K562 (cell line): ENCODE results near the gene LRFN4. TPM values are rescaled to one million over a fixed set of nuclear protein-coding genes. Genes with fewer than 3 reads are reported as not detected.

Experiments
- CAMTA2 ChIP-seq: fragments of 250-450 bp; sonication (Bioruptor Pico); conservative IDR thresholded peaks from 2 replicates; pipeline ENCODE4 v1.5.1; 2022
- CBFA2T3 ChIP-seq: fragments of 450-650 bp; IDR thresholded peaks from 2 replicates; pipeline ENCODE4 v1.6.1; 2017
- CHAMP1 ChIP-seq: fragments of 450-650 bp; IDR thresholded peaks from 2 replicates; pipeline ENCODE4 v1.6.1; 2016; ENCODE audit warnings: mild to moderate bottlenecking
- EP300 ChIP-seq: IDR thresholded peaks from 2 replicates; pipeline ENCODE4 v1.6.1; 2012; ENCODE audit warnings: low read length, improper control_type of control experiment
- HINFP ChIP-seq: fragments of 450-650 bp; conservative IDR thresholded peaks from 2 replicates; pipeline ENCODE4 v1.6.1; 2016; ENCODE audit warnings: missing genetic modification characterization, low read depth, mild to moderate bottlenecking, control low read depth, missing compliant biosample characterization
- HNRNPLL ChIP-seq: fragments of 200-400 bp; formaldehyde crosslinking; IDR thresholded peaks from 2 replicates; pipeline ENCODE4 v1.6.1; 2017; ENCODE audit warnings: low read length, low read depth, mild to moderate bottlenecking; ENCODE audit not compliant: poor library complexity, severe bottlenecking
- MYBL2 ChIP-seq, 2 experiments: fragments of 450-650 bp in 1 of 2; sonication (generic) in 1 of 2; formaldehyde crosslinking in 1 of 2; IDR thresholded peaks; 2 replicates each; pipeline versions ENCODE4 v1.6.1 to v1.8.1; 2017 to 2022; ENCODE audit warnings: borderline replicate concordance in 1 of 2, inconsistent platforms in 1 of 2, low read depth in 1 of 2, mild to moderate bottlenecking in 1 of 2, missing genetic modification reagents in 1 of 2, moderate library complexity in 1 of 2
- NBN ChIP-seq: fragments of 450-650 bp; IDR thresholded peaks from 2 replicates; pipeline ENCODE4 v1.6.1; 2016; ENCODE audit warnings: low read depth, mild to moderate bottlenecking
- NCOA2 ChIP-seq, 2 experiments: fragments of 450-650 bp; IDR thresholded peaks; 2 replicates each; pipeline ENCODE4 v1.6.1; 2018; ENCODE audit warnings: mild to moderate bottlenecking in 2 of 2, moderate library complexity in 1 of 2; ENCODE audit not compliant: partially characterized antibody in 2 of 2
- NR2C1 ChIP-seq, 2 experiments: fragments of 450-650 bp; IDR thresholded peaks; 2 replicates each; pipeline ENCODE4 v1.6.1; 2017; ENCODE audit warnings: mild to moderate bottlenecking in 2 of 2, antibody characterized with exemption in 1 of 2, inconsistent platforms in 1 of 2, missing compliant biosample characterization in 1 of 2, missing genetic modification characterization in 1 of 2
- SPI1 ChIP-seq: IDR thresholded peaks from 2 replicates; pipeline ENCODE4 v1.6.1; 2011; ENCODE audit warnings: low read depth, low read length, control low read depth, borderline replicate concordance
- SRF ChIP-seq, 2 experiments: fragments of 250-450, 450-650 bp in 1 of 2; sonication (Bioruptor Pico) in 1 of 2; sonication (generic) in 1 of 2; formaldehyde crosslinking; IDR thresholded peaks; 2 replicates each; pipeline versions ENCODE4 v1.5.0 to v1.5.1; 2020 to 2022; ENCODE audit warnings: mild to moderate bottlenecking in 1 of 2, missing genetic modification reagents in 1 of 2
- TCF15 ChIP-seq: fragments of 250-450 bp; sonication (Bioruptor Pico); IDR thresholded peaks from 2 replicates; pipeline ENCODE4 v1.8.0; 2022; ENCODE audit warnings: moderate library complexity, mild to moderate bottlenecking, inconsistent platforms
- ZC3H8 ChIP-seq: fragments of 450-650 bp; IDR thresholded peaks from 2 replicates; pipeline ENCODE4 v1.6.1; 2017
- ZFP91 ChIP-seq: sonication (generic); formaldehyde crosslinking; IDR thresholded peaks from 2 replicates; pipeline ENCODE4 v1.8.0; 2022; ENCODE audit warnings: mild to moderate bottlenecking, missing genetic modification reagents
- polyA plus RNA-seq, 8 experiments: library from polyadenylated mRNA; depleted of rRNA in 4 of 8; stranded (reverse) in 5 of 8; unstranded in 3 of 8; fragments of >200 nt; fragmentation: Nextera tagmentation in 2 of 8; fragmentation: Illumina TruSeq in 1 of 8; extraction: Ambion mirVana in 2 of 8; extraction: Trizol in 1 of 8; gene quantifications; 2 replicates each; pipeline versions ENCODE4 v1.2.1 to v1.2.3, GENCODE V29; 2011 to 2014; ENCODE audit warnings: inconsistent platforms in 1 of 8, missing spikeins in 1 of 8
- total RNA-seq, 7 experiments: library from RNA; depleted of rRNA in 6 of 7; stranded (reverse); fragments of >200 nt in 6 of 7; fragmentation: Illumina TruSeq in 2 of 7; extraction: Trizol in 2 of 7; gene quantifications; 2 replicates each; pipeline versions ENCODE4 v1.2.1 to v1.2.3, GENCODE V29; 2011 to 2021; ENCODE audit warnings: low replicate concordance in 1 of 7
- TF ChIP-seq, protein P1 (sequence below): sonication (generic); formaldehyde crosslinking; IDR thresholded peaks from 2 replicates; pipeline ENCODE4 v1.8.0; 2022; ENCODE audit warnings: missing genetic modification reagents, mild to moderate bottlenecking, borderline replicate concordance
- TF ChIP-seq, protein P2 (sequence below): sonication (generic); IDR thresholded peaks from 2 replicates; pipeline ENCODE4 v1.6.1; 2016

Gene LRFN4
- total and polyA plus RNA-seq, 9 of the 15 experiments (the other 6 are each of a cell fraction or from before 2014, with no cell fraction given): 0.10 to 60.1 (median 6.7) TPM

DNA sequence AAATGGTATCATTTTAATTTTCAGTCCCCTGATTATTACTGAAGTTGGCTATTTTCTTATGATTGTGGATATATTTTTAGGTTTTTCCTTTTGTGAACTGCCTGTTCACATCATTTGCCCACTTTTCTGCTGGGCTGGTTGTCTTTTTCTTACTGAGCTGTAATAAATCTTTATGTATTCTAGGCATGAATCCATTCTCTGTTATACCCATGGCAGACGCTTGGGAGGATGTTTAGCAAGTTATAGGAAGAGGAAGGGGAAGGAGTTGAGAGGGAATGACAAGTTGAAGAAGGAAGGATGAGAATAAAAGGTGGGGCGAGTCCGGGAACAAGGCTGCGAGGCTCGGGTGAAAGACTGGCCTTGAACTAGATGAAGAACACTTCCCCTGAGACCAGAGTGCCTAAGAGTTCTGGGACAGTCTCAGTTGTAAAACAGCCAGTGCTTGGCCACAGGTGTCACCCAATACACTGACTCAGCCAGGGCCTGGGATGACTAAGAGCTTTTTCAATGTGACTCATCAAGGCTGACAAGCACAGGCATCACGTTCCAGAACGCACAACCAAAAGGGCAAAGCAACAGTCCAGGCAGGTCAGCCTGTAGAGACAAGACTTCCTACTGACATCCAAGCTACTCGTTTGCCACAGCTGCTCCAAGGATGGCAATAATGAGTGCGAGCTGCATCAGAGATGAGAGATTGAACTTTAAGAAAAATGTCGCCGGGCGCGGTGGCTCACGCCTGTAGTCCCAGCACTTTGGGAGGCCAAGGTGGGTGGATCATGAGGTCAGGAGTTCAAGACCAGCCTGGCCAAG lies 35.2 kb downstream of the LRFN4 start (continued):
- TF ChIP-seq EP300 (peak; percentile 66), MYBL2 (IDR thresholded peaks at IDR 0.05; ENCODE audit: low read depth) (no peak), MYBL2 (CRISPR knock-in tag; IDR thresholded peaks at IDR 0.05; ENCODE audit: borderline replicate concordance) (no peak), SPI1 (no peak), ZFP91 (CRISPR knock-in tag) (no peak), NR2C1 (IDR thresholded peaks at IDR 0.05) (peak; percentile 46; the same call in 1 of the 2 replicates), NR2C1 (tag; IDR thresholded peaks at IDR 0.05) (peak; percentile 79; the same call in 1 of the 2 replicates), HINFP (tag) (peak; percentile 42; the same call in 1 of the 2 replicates), TCF15 (no peak; the same call in 1 of the 2 replicates), CAMTA2 (CRISPR knock-in tag) (no peak), CHAMP1 (no peak; the same call in 1 of the 2 replicates), ZC3H8 (no peak), NBN (peak; percentile 92), NCOA2 (IDR thresholded peaks at IDR 0.05; ENCODE audit: partially characterized antibody in 2 of 2) (no peak), CBFA2T3 (peak; percentile 77), HNRNPLL (no peak), SRF (CRISPR knock-in tag; IDR thresholded peaks at IDR 0.05) (peak in 1 of 2 experiments; percentile 16; a peak in 1 of 4 replicates)
- TF ChIP-seq, protein P1, sequence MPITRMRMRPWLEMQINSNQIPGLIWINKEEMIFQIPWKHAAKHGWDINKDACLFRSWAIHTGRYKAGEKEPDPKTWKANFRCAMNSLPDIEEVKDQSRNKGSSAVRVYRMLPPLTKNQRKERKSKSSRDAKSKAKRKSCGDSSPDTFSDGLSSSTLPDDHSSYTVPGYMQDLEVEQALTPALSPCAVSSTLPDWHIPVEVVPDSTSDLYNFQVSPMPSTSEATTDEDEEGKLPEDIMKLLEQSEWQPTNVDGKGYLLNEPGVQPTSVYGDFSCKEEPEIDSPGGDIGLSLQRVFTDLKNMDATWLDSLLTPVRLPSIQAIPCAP (CRISPR knock-in tag): no peak
- TF ChIP-seq, protein P2, sequence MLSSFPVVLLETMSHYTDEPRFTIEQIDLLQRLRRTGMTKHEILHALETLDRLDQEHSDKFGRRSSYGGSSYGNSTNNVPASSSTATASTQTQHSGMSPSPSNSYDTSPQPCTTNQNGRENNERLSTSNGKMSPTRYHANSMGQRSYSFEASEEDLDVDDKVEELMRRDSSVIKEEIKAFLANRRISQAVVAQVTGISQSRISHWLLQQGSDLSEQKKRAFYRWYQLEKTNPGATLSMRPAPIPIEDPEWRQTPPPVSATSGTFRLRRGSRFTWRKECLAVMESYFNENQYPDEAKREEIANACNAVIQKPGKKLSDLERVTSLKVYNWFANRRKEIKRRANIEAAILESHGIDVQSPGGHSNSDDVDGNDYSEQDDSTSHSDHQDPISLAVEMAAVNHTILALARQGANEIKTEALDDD: peak; percentile 57
